Measurements from ENCODE around the gene DLGAP1.

- TF ChIP-seq, protein P1, sequence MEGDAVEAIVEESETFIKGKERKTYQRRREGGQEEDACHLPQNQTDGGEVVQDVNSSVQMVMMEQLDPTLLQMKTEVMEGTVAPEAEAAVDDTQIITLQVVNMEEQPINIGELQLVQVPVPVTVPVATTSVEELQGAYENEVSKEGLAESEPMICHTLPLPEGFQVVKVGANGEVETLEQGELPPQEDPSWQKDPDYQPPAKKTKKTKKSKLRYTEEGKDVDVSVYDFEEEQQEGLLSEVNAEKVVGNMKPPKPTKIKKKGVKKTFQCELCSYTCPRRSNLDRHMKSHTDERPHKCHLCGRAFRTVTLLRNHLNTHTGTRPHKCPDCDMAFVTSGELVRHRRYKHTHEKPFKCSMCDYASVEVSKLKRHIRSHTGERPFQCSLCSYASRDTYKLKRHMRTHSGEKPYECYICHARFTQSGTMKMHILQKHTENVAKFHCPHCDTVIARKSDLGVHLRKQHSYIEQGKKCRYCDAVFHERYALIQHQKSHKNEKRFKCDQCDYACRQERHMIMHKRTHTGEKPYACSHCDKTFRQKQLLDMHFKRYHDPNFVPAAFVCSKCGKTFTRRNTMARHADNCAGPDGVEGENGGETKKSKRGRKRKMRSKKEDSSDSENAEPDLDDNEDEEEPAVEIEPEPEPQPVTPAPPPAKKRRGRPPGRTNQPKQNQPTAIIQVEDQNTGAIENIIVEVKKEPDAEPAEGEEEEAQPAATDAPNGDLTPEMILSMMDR (IDR thresholded peaks at IDR 0.05; ENCODE audit: poor library complexity) = no peak
- no peak for TF ChIP-seq EZH2phosphoT487 (IDR thresholded peaks at IDR 0.05; ENCODE audit: low read depth, severe bottlenecking, unreplicated experiment)
These were observed 206.4 kb downstream of the DLGAP1 start for GRCh38 chr18:4248686-4249085.
